HTERT RPE-1 (cell line): ENCODE results near the gene NOP14.
"Not testable (repeated sequence)": the region's sequence is repeated elsewhere in the genome, so short reads cannot be mapped to it uniquely, and the experiment has no call there.

Experiments
- in situ Hi-C: fragments of 300-500 bp; cut with MboI; formaldehyde crosslinking; loops from 4 replicates; pipeline ENCODE4 v1.14.3; 2020; ENCODE audit warnings: low sequenced_read_pairs

Gene NOP14

DNA sequence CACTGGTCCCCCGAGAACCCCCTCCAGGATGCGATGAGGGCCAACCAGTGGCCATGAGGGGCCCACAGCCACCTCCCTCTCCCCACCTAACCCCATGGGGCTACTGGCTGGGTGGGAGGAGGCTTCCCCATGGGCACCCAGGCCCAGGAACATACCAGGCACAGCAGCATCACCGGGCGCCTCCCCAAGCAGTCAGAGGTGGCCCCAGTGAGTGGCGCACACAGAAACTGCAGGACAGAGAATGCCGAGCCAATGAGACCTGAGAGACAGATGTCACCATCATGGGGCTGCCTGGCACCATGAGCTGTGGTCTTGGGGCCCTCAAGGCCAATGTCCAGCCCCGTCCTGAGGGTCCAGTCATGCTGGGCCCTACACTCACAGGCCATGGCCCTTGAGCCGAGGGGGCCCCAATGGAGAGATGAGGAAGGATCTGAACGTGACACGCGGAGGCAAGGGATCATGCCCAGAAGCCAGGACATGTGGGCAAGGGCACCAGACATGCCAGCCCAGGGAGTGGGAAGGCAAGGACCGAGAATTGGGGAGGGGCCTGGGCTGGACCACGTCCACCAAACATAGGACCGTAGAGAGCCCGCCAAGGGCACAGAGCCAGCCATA is 30.1 kb downstream of the NOP14 start:
- in situ Hi-C loops, result no loop called here

DNA sequence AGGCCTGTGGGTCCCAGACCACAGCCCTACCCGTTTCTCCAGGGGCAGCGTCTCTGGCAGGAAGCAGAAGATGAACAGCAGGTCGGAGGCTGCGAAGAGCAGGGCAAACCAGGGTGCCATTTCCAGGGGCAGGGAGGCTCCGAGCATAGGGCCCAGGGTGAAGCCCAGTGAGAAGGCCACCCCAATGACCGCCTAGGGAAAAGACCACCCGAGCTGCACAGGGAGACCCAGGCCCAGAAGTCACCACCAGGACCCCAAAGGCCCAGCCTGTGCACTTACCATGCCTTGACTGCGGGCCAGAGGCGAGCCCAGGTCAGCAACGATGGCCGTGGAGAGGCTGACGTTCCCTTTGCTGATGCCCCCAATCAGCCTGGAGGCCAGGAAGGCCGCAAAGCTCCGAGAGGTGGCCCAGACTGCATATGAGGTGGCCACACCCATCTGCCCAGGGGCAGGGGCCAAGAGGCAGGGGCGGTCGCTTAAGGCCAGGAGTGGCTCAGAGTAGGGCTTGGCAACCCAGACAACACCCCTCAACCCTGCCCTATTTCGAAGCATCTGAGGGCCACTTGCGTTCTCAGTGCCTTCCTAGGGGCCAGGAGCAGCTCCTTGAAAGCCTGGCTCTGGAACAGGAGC is 30.8 kb downstream of the NOP14 start:
- in situ Hi-C loops, result no loop called here

DNA sequence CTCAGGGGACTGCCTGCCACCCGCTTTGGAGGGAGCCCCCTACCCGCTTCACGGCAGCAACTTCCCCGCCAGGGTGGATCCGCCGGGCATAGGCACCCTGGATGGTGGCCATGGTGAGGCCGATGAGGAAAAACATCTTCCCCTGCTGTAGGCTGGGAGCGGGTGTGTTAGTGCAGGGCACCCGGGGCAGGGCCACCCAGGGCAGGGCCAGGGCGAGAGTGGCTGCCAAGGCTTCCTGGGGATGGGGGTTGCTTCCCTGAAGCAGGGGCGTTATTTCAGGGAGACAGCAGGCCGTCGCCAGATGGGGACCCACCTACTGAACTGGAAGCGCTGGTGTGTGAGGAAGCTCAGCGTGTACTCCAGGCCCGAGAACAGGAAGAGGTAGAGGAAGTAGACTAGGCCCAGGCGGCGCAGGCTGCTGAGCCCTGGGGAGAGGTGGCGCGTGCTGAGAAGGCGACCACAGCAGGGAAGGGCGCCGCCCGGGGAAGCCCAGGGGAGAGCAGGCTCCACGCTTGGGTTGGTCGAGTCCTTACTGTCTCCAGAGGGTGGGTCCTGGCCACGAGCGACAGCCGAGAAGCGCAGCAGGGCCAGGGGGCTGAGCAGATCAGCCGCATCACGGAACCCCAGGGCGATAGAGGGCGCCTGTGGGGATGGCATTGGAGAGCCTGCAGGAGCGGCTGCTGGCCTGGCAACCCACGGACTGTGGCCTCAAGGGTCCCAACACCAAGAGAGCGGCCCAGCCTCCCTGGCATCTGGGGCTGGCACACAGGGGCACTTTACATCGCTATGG is 31.5 kb downstream of the NOP14 start:
- in situ Hi-C loops, result no loop called here

DNA sequence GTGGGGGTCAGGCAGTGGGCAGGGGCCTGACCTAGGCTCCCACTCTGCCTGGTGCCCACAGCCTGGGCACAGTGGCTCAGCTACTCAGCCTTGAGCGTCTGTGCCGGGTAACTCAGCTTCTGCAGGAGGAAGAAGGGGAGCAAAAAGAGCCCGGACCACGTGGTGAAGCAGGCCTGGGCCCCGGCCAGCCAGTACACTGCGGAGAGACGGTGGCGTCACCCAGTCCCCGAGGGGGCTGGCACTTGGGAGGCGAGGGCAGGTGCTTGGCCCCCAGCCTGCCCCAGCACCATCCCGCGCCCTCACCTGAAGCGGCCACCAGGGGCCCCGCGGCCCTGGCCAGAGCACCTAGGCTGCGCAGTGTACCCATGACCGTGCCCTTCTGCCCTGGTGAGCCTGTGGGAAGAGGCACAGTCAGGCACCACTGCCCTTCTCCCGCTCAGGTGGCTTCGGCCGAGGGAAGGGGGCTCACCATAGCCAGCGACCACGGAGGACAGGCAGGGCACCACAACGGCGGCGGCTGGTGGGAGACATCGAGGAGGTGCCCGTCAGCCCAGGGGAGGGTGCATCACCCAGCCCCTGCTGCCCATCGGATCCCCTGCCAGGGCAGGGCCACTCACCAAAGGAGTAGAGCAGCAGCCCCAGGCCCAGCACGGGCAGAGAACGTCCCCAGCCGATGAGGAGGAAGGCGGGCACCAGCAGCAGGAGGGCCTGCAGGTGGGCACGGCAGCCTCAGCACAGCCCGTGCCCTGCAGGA is 32.3 kb downstream of the NOP14 start:
- in situ Hi-C loops, result no loop called here

DNA sequence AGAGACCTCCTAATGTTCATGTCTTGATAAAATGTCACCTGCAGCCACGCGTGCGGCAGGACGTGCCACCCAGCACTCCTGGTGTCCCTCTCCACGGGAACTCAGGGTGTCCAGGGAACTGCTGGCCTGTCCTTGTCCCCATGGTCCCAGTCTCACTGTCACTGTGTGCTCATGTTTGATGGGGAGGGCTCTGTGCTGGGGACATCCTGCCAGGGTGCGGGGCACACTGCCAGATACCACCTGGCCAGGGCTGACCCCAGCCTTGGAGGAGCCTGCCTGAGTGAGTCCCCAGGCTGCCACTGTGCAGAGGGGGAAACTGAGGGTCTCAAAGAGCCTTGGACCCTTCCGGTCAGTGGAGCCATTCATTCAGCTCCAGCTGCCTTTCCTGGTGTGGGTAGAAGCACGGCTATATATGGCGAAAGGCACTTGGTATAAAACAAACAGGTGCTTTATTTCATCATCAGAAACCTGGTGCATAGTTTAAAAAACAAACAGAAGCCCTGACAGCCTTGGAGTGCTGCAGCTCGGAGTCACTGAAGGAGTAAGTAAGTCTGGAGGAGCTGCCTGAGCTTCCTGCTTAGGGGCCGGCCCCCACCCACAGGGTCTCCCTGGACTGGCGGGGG is 33.0 kb downstream of the NOP14 start:
- in situ Hi-C loops, result no loop called here

DNA sequence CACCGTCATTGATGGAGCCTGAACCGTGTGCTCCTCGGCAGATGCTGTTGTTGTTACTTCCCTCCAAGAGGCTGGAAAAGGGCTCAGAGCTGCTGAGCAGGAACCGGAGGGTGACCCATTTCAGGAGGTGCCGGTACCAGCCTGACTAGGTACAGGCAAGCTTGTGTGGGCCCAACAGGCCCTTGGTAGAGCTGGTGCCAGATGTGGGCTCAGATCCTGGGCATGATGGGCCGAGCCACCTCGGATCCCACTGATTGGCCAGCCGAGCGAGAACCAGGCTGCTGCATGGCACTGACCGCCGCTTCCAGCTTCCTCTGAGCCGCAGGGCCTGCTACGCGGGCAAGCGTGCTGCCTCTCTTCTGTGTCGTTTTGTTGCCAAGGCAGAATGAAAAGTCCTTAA is 33.7 kb downstream of the NOP14 start:
- in situ Hi-C loops, result no loop called here

DNA sequence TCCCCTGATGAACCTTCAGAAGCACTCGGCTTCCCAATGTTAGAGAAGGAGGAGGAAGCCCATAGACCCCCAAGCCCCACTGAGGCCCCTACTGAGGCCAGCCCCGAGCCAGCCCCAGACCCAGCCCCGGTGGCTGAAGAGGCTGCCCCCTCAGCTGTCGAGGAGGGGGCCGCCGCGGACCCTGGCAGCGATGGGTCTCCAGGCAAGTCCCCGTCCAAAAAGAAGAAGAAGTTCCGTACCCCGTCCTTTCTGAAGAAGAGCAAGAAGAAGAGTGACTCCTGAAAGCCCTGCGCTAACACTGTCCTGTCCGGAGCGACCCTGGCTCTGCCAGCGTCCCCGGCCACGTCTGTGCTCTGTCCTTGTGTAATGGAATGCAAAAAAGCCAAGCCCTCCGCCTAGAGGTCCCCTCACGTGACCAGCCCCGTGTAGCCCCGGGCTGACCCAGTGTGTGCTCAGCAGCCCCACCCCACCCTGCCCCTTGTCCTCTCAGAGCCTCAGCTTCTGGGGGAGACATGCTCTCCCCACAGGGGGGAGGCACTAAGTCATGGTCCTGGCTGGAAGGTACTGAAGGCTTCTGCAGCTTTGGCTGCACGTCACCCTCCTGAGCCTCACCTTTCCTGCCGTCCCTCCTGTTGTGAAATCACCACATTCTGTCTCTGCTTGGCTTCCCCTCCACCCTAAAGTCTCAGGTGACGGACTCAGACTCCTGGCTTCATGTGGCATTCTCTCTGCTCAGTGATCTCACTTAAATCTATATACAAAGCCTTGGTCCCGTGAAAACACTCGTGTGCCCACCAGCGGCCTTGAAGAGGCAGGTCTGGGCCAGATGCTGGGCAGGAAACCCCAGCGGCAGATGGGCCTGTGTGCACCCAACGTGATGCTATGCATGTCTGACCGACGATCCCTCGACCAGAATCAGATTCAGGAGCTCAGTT is 34.7 kb downstream of the NOP14 start:
- in situ Hi-C loops, result no loop called here

DNA sequence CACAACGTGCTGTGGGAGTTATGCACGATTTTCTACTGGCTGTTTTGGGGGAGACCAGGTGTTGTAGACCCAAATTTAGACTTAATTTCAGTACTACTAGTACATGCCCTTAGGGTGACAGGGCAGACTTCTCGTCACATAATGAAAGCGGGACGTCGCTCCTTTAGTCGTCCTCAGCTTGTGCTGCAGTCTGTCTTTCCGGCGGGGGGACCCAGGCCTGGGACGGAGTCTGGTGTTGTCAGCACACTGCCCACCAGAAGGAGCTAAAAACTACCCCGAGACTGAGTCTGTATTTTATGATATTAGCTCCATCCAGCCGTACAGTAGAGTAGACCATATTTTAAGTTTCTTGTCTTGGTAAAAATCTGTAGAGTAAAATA is 35.5 kb downstream of the NOP14 start:
- in situ Hi-C loops, result no loop called here

DNA sequence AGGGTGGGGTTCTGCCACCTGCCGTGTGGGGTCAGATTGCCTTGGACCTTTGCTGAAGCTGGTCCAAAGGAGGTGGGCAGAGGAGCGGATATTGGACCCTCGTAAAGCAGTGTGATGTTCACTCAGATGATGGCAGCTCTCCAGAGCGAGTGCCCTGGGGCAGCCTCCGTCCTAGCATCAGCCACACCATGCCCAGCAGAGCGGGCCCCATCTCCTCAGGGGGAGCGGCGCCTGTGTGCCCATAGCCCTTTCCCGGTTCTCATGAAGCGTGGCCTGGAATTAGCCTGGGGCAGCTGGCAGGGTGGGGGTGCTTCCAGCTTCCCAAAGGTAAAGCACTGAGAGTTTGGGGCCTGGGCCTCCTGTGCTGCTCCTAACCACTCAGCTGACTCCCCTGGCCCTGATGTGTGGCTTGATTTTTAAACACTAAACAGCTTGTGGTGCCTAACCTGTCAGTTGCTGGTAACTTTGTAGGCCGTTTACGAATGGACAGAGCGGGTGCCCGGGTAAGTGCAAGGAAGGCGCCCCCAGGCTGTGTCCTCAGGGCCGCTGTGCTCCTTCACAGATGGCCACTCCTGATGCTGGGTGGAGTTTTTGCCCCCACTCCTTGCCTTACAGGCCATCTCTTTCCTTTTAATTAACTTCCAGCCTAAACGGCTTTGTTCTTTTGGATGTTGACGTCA is 36.0 kb downstream of the NOP14 start:
- in situ Hi-C loops, result no loop called here

DNA sequence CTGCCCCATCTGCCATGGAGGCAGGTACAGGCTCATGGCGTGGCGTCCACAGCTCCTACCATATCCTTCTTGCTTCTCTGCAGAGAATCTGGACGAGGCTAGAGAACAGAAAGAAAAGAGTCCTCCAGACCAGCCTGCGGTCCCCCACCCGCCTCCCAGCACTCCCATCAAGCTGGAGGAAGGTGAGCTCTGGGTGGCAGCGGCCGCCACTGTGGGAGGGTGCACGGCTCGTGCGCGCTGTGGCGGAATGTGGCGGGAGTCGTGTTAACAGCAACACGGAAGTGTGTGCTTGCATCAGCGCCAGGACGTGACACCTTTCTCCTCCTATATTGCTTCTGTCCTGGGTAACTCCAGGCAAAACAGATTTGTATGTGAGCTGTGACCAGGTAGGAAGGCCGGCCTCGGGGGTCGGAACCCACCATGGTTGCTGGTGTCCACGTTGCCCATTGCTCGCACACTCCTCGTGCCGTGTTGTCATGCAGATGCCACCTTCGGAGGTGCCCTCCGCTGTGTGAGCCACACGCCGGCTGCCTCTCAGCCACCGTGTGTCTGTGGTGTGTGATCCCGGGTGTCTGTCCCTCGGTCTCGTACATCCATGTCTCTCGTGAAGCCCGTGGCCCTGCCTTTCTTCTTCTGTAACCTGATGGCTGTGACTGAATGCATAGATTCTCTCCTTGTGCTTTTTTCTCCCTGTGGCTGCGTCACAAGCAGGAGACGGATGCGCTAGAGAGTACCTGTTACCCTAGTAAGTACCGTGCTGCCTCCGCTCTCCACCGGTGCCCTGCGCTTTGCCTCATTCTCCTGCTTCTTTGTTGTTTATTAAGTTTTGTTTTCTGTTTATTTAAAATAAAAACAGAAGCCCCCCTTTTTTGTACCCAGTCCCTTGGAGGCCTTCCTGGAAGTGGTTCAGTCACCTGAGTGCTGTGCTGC is 37.0 kb downstream of the NOP14 start:
- in situ Hi-C loops, result no loop called here

DNA sequence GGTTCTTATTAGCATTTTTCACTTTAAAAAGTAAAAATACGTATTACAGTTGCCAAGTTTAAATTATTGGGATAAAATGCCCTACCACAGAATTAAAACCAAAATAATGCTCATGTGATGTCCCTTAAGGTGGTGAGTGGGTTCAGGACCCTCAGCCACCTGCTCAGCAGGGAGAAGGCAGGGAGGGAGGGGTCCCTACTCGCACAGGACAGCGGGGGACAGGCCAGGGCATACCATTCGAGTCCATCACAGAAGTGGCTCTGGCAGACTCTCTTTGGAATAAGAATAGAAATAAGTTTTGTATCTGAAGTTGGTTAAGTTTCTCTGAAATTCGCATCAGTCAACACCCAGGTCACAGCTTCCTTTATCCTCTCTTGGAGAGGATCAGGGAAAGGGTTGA is 37.7 kb downstream of the NOP14 start:
- in situ Hi-C loops, result no loop called here

DNA sequence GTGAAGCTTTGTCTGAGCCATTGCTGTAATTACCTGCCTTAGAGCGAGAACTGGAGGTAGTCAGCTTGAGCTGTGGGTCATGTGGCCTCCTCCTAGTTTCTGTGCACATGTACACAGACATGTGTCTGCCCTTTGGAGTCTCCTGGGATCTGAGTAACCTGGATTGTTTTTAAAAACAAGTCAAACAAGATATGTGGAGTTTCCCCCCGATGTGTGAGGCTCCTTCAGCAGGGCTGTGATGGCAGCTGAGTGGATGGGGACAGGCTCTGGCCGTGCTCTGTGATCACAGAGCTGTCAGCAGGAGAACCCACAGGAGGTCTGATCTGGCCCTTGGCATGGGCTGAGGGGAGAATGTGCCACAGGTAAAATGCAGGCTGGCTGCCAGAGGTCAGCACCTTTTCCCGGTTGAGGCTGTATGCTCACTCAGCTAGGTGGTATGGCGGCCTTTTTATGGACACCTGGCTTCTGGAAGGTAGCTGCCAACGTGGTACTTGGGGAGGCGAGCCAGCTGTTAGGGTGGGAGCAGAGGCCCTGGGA is 38.4 kb downstream of the NOP14 start:
- in situ Hi-C loops, result no loop called here

DNA sequence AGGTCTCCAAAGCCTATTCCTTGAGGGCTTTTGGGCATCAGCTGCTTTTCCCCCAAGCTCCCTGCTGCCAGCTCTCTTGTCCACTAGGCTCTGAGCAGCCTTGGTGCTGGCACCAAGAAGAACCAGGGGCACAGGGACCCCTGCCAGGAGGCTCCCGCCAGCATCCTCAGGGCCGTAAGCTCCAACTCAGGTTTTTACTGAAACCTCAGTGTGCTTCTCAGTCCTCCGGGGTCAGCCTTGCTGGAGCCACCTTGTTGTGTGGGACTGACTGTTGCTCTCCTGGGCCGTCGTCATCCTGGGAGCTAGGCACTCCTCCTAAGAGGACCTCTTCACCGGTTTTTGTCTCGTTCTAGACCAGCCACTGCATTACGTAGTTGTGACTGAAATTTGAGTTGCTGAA is 38.9 kb downstream of the NOP14 start:
- in situ Hi-C loops, result no loop called here

DNA sequence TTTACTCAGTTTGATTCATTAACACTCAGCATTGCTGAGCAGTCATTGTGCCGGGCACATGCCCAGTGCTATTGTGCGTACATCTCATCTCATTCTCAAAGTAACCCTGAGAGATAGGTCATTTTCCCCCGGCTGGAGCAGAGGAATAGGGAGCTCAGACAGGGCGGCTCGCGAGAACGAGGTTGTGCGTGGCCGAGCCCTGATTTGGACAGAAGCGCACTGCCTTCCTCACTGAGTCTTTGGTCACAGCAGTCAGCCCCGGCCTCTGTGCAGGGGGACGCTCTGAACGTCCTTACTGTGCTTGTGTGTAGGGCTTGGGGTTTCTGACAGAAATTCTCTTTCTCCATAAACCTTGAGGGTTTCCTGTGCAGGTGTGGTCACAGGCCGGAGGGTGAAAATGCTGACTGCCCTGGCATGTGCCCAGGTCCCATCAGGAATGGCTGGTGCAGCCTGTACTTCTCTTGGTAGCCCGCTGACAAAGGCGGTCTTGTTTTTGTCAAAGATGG is 39.5 kb downstream of the NOP14 start:
- in situ Hi-C loops, result no loop called here

DNA sequence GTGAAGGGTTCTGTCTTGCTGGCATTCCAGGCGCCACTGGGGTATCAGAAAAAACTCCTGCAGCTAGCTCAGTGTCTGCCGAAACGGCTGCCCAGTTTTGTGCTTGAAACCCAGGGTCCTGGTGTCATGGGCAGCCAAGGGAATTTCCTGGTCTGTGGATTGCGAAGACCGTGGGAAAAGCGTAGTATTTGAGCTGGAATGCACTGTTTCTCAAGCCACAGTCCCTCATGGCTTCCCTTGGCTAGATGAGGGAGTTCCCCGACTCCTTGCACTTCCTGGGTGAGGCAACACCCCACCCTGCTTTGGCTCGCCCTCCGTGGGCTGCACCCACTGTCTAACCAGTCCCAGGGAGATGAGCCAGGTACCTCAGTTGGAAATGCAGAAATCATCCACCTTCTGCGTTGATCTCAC is 40.1 kb downstream of the NOP14 start:
- in situ Hi-C loops, result no loop called here

DNA sequence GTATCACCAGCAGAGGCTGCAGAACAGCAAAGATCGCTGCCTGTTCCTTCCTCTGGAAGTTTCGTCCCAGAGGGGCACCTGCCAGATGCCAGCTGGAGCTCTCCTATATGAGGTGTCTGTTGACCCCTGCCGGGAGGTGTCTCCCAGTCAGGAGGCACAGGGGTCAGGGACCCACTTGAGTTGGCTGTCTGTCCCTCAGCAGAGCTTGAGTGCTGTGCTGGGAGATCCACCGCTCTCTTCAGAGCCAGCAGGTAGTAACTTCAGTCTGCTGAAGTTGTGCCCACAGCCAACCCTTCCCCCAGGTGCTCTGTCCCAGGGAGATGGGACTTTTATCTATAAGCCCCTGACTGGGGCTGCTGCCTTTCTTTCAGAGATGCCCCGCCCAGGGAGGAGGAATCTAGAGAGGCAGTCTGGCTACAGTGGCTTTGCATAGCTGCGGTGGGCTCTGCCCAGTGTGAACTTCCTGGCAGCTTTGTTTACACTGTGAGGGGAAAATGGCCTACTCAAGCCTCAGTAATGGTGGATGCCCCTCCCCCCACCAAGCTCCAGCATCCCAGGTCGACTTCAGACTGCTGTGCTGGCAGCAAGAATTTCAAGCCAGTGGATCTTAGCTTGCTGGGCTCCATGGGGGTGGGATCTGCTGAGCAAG is 40.6 kb downstream of the NOP14 start:
- in situ Hi-C loops, result not testable (repeated sequence)

DNA sequence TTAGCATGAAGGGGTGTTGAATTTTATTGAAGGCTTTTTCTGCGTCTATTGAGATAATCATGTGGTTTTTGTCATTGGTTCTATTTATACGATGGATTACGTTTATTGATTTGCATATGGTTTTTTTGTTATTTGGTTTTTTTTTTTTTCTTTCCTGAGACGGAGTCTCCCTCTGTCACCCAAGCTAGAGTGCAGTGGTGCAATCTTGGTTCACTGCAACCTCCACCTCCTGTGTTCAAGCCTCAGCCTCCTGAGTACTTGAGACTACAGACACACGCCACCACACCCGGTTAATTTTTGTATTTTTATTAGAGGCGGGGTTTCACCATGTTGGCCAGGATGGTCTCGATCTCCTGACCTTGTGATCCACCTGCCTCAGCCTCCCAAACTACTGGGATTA is 44.5 kb downstream of the NOP14 start:
- in situ Hi-C loops, result not testable (repeated sequence)
